Right lobe of liver (tissue), 6 donors: Measurements from ENCODE around the gene DAAM1. TPM values are rescaled to one million over a fixed set of nuclear protein-coding genes. Genes with fewer than 3 reads are reported as not detected.

ENCODE experiments used
- ATAC-seq, 4 donors: fragments of 200-7000 bp; cut with Tn5 transposase; one replicate each; pipeline ENCODE4 v1.9.1; 2020; ENCODE audit warnings: mild to moderate bottlenecking in 4 of 4, moderate library complexity in 4 of 4
- DNase-seq, 3 donors: peaks; one replicate each; pipeline ENCODE4 v3.0.0-alpha.2; 2020
- H3K27ac ChIP-seq, 3 donors: fragments of 200-600 bp; one replicate each; pipeline ENCODE4 v1.8.0; 2022
- H3K27me3 ChIP-seq, 2 donors: fragments of 200-600 bp; one replicate each; pipeline ENCODE4 v1.8.0; 2022
- H3K36me3 ChIP-seq, 4 donors: fragments of 200-600 bp; sonication (generic) in 1 of 4; one replicate each; pipeline versions ENCODE4 v1.5.1 to v1.8.0; 2017 to 2022; ENCODE audit warnings: control low read depth in 1 of 4
- H3K4me1 ChIP-seq, 4 donors: fragments of 200-600 bp; sonication (generic) in 1 of 4; one replicate each; pipeline versions ENCODE4 v1.5.1 to v1.8.0; 2017 to 2022; ENCODE audit warnings: control low read depth in 1 of 4
- H3K4me3 ChIP-seq, 3 donors: fragments of 200-600 bp; one replicate each; pipeline ENCODE4 v1.8.0; 2022
- H3K9me3 ChIP-seq, 4 donors: fragments of 200-600 bp; sonication (generic) in 1 of 4; one replicate each; pipeline versions ENCODE4 v1.5.1 to v1.8.0; 2017 to 2022; ENCODE audit warnings: control low read depth in 1 of 4
- POLR2A ChIP-seq: fragments of 450-650 bp; IDR thresholded peaks from one replicate; pipeline ENCODE4 v1.6.1; 2017; ENCODE audit warnings: antibody characterized with exemption, mild to moderate bottlenecking
- WGBS: methylation state at CpG from one replicate; pipeline ENCODE4 v1.1.6; 2018; ENCODE audit warnings: low coverage, low lambda C conversion rate; ENCODE audit not compliant: insufficient coverage; ENCODE audit errors: missing lambda C conversion rate; 5-methylcytosine and 5-hydroxymethylcytosine counted together
- intact Hi-C, 2 donors: fragments of 100-400 bp; cut with DNase I; formaldehyde crosslinking; loops; one replicate each; pipeline versions ENCODE4 v1.11.2 to v1.14.1; 2022
- total RNA-seq, 6 experiments: library from RNA; depleted of rRNA in 2 of 6; stranded (reverse); fragments of >200 nt in 2 of 6; fragmentation: NEBNext Ultra II Directional in 3 of 6; extraction: Animal tissue kit (Norgen Biotek cat#: 25700) in 3 of 6; gene quantifications; one replicate each; pipeline versions ENCODE4 v1.1.0 to v1.2.4, GENCODE V29; 2016 to 2023
- TF ChIP-seq, protein P1 (sequence below), 4 donors: fragments of 200-600 bp in 3 of 4; fragments of 450-650 bp in 1 of 4; IDR thresholded peaks; one replicate each; pipeline versions ENCODE4 v1.5.1 to v1.8.0; 2016 to 2022; ENCODE audit warnings: antibody characterized with exemption in 4 of 4, mild to moderate bottlenecking in 2 of 4
- donor health status: DM: no; HTN: yes; CAD: no.
- donor health status: DM: no; HTN: no; CAD: no.
- donor health status: DM: no; HTN: no; CAD: no.
- donor health status: DM: no; HTN: yes; CAD: no.
- donor health status: DM: no; HTN: yes; CAD: no.

The DAAM1 gene
- total RNA-seq, 6 experiments from 2014 or later, result 17.2 to 43.6 (median 25.3) TPM

DNA sequence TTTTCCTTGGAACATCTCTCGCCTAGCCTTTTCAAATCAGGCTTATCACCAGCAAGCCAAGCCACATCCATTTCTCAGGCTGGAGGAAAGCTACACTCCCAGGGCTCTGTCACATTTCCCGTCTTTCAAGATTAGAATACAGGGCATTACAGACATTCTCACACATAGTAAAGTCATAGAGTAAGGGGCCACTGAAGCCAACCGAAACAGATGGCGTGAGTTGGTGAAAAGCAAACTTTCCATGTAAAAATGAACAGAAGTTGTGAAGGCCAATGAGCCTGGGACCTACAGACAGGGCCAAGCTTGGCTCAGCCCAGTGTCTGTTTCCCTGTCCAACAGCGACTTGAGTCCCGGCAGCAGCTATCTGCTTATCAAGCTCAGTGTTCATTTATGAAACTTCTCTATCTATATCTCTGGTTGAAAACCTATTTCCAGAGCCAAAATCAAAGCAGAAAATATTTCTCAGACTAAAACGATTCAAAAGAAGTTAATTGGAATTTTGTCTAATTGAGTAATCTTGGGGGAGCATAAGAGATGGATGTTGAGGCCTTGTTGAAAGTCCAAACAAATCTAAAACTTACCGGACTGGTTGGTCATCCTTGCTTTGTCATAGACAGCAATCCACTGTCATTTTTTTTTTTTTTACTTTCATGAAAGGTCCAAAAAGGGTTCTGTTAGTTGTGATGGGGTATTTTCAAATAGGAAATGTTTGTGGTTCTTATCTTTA lies 105.6 kb downstream of the DAAM1 start:
- ATAC-seq (no peak), DNase-seq (no peak)
- Histone ChIP-seq H3K36me3 (no peaks in the 10 kb centered on the region), H3K4me3 (no peak overlapping the region), H3K27me3 (no peaks in the 10 kb centered on the region), H3K27ac (no peak overlapping the region), H3K4me1 (peaks cover 0 to 45% (median 11%) of the 10 kb centered on the region in 4 donors), H3K9me3 (no peaks in the 10 kb centered on the region)
- intact Hi-C loops, result no loop called here
- 63% methylated on average over 8 of the region's 8 CpGs for WGBS
- TF ChIP-seq, protein P1, sequence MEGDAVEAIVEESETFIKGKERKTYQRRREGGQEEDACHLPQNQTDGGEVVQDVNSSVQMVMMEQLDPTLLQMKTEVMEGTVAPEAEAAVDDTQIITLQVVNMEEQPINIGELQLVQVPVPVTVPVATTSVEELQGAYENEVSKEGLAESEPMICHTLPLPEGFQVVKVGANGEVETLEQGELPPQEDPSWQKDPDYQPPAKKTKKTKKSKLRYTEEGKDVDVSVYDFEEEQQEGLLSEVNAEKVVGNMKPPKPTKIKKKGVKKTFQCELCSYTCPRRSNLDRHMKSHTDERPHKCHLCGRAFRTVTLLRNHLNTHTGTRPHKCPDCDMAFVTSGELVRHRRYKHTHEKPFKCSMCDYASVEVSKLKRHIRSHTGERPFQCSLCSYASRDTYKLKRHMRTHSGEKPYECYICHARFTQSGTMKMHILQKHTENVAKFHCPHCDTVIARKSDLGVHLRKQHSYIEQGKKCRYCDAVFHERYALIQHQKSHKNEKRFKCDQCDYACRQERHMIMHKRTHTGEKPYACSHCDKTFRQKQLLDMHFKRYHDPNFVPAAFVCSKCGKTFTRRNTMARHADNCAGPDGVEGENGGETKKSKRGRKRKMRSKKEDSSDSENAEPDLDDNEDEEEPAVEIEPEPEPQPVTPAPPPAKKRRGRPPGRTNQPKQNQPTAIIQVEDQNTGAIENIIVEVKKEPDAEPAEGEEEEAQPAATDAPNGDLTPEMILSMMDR (IDR thresholded peaks at IDR 0.05), result no peak
- no peak for TF ChIP-seq POLR2A

DNA sequence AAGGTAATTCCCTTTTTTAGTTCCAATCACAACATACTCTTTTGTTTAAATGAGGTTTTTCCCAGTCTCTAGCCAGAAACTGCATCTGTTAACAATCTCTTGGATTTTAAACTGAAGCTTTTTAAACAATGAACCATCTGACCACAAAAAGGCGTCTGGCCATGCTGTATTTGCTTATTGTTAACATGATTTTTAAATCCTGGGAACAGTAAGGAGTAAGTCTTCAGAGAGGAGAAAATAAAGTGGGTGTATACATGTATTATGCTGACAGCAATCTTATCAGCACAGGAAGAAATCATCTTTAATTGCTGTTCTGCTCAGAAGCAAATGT lies 106.2 kb downstream of the DAAM1 start:
- Histone ChIP-seq H3K27me3 (no peaks in the 10 kb centered on the region), H3K4me3 (no peak overlapping the region), H3K9me3 (no peaks in the 10 kb centered on the region), H3K4me1 (peaks cover 0 to 45% (median 11%) of the 10 kb centered on the region in 4 donors), H3K36me3 (no peaks in the 10 kb centered on the region), H3K27ac (peak overlapping the region in 1 of 3 donors; percentile 12)
- DNase-seq (no peak), ATAC-seq (no peak)
- no peak for TF ChIP-seq POLR2A
- TF ChIP-seq, protein P1 (IDR thresholded peaks at IDR 0.05), result no peak
- intact Hi-C loops, result no loop called here
- 39% methylated on average over 1 of the region's 1 CpG for WGBS

DNA sequence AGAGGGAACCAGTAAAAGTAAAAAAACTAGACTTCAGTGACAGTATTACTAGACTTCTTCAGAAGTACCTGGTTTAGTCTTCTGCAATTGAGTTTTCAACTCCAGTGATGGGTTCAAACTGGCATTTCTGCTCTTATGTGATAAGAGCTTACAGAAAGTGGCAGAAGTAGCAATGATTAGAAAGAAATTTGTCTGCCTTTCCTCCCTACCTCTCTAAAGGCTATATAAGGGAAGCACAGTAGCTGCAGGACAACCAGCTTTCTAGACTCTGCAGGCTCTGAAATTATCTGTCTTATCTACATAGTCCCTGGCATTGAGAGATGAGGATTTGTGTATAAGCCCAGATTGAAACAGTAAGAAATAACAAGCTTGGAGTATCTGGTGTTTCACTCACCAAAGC lies 107.5 kb downstream of the DAAM1 start:
- H3K36me3 ChIP-seq, result no peaks in the 10 kb centered on the region
- H3K4me3 ChIP-seq, result no peak overlapping the region
- no peaks in the 10 kb centered on the region for H3K27me3 ChIP-seq
- H3K27ac ChIP-seq, result peak overlapping the region in 2 of 3 donors; percentile 67 to 93
- TF ChIP-seq, protein P1 (IDR thresholded peaks at IDR 0.05), result no peak
- no peak for TF ChIP-seq POLR2A
- DNase-seq, result no peak
- peak in 1 of 4 donors; percentile 2 for ATAC-seq
- peaks cover 0 to 58% (median 11%) of the 10 kb centered on the region in 4 donors for H3K4me1 ChIP-seq
- intact Hi-C loops, result no loop called here
- no peaks in the 10 kb centered on the region for H3K9me3 ChIP-seq

DNA sequence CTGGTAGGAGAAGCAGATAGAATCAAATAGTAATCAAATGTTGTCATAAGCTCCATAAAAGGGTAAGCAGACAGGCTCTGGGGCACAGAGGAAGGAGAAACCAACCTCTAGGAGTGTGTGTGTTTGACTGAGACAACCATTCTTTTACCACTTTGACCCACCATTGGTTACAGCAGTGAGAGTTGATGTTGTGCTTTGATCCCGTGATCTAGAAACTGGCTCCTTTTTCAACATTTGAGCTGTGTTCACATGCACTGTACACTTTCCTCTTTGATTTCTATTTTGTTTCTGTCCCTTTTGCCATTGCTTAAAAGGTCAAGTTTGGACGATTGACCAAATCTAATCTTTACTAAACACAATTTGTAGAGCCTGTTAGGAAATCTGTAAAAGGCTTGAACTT lies 108.0 kb downstream of the DAAM1 start:
- no peak for DNase-seq
- Histone ChIP-seq H3K4me1 (peaks cover 0 to 64% (median 14%) of the 10 kb centered on the region in 4 donors), H3K36me3 (no peaks in the 10 kb centered on the region), H3K4me3 (no peak overlapping the region), H3K27me3 (no peaks in the 10 kb centered on the region), H3K27ac (peak overlapping the region in 2 of 3 donors; percentile 67 to 93), H3K9me3 (no peaks in the 10 kb centered on the region)
- TF ChIP-seq, protein P1 (IDR thresholded peaks at IDR 0.05), result no peak
- TF ChIP-seq POLR2A, result no peak
- intact Hi-C loops, result no loop called here
- ATAC-seq, result peak; percentile 23 to 69 (median 52)
- WGBS, result 17% methylated on average over 2 of the region's 2 CpGs
